D721Med (cell line): ENCODE results near the gene CCDC60.
"Not testable (repeated sequence)": the region's sequence is repeated elsewhere in the genome, so short reads cannot be mapped to it uniquely, and the experiment has no call there.

Experiments used
- DNase-seq: peaks from one replicate; pipeline ENCODE4 v3.0.0; 2011; ENCODE audit warnings: low spot score; ENCODE audit not compliant: insufficient read length
- FAIRE-seq: peaks from 2 replicates; lab custom pipeline; 2011; peaks lifted over from hg19 to GRCh38; lab: Jason Lieb, UNC
- TF ChIP-seq, protein P1 (sequence below): IDR thresholded peaks from 2 replicates; pipeline ENCODE4 v1.5.1; 2012; ENCODE audit warnings: mild to moderate bottlenecking, control low read depth; ENCODE audit not compliant: insufficient read depth; ENCODE audit errors: missing control alignments

The CCDC60 gene

DNA sequence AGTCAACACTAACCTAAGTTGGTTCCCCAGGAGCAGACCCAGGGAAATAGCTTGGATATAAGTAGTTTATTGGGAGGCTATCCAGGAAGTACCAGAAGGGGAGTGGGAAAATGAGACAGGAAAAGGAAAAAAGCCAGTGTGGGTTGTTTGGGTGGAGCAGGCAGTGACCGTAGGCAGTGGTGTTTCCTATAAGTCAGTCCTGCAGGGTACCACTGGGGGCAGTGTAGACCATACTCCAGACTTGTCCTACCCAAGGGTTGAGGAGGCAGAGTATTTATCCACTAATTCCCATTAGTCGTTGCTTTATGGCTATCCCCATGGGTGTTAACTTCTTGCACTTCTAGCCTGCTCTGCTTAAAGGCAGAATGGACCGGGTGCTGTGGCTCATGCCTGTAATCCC lies 6.4 kb upstream of the CCDC60 start:
- TF ChIP-seq, protein P1, sequence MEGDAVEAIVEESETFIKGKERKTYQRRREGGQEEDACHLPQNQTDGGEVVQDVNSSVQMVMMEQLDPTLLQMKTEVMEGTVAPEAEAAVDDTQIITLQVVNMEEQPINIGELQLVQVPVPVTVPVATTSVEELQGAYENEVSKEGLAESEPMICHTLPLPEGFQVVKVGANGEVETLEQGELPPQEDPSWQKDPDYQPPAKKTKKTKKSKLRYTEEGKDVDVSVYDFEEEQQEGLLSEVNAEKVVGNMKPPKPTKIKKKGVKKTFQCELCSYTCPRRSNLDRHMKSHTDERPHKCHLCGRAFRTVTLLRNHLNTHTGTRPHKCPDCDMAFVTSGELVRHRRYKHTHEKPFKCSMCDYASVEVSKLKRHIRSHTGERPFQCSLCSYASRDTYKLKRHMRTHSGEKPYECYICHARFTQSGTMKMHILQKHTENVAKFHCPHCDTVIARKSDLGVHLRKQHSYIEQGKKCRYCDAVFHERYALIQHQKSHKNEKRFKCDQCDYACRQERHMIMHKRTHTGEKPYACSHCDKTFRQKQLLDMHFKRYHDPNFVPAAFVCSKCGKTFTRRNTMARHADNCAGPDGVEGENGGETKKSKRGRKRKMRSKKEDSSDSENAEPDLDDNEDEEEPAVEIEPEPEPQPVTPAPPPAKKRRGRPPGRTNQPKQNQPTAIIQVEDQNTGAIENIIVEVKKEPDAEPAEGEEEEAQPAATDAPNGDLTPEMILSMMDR: peak; percentile 75
- no peak for DNase-seq
- FAIRE-seq: no peak

DNA sequence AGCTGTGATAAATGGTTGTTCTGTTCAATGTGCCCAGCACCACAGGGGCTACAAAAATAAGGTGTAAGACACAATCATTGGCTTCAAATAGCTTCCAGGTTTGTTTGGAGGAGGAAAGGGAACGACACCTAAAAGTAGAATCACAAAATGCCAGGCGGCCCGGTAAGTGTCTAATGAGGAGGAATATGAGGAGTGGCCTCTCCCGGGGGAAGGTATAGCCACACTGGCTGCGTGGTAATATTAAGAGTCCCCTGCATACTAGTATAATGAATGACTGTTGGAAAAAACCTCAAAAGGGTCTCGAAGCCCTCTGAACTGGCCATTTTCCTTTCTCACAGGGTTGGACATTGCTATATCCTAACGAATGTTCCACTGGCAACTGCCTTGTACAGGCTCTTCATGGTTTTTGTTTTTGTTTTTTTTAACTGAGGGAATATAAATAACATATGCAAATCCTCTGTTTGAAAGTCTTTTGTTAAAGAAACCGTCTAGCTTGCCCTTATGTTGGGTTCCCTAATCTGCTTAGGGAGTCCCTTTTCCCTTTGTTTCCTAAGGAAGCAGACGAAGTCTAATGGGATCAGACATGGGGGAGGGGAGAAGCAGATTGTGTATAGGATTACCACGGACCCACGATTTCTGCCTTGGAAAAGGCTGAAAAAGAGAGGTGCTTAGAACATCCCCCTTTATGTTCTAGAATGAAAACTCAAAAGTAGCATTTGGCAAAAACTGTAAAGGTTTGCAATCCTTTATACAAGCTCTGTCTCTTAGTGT lies 4.2 kb downstream of the CCDC60 start:
- peak; percentile 94 for FAIRE-seq
- TF ChIP-seq, protein P1: no peak
- DNase-seq: no peak

GRCh38 chr12:119340578-119340977 lies 6.0 kb downstream of the CCDC60 start:
- DNase-seq (no peak), FAIRE-seq (no peak)
- TF ChIP-seq, protein P1: no peak

GRCh38 chr12:119341020-119341419 lies 6.5 kb downstream of the CCDC60 start:
- FAIRE-seq (peak; percentile 48), DNase-seq (no peak)
- TF ChIP-seq, protein P1: no peak

GRCh38 chr12:119341988-119342387 lies 7.5 kb downstream of the CCDC60 start:
- FAIRE-seq (no peak), DNase-seq (no peak)
- TF ChIP-seq, protein P1: no peak

DNA sequence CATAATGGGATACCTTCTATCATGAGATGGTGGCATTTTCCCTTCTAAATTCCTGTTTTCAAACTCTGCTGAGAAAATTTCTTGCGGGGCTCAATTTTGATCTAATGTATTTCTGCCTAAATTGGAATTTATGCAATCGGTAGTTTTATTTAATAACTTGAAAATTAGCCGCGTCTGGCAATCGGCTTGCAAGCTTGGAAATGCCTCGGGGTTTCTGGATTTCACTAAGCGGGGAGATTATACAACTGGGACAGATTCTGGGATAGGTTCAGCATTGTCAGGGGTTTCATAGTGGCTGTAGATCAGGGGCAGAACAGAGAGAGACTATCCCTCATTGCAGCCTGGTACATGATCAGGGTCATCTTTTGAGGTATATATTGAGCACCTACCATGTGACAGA lies 8.6 kb downstream of the CCDC60 start:
- DNase-seq: no peak
- no peak for FAIRE-seq
- TF ChIP-seq, protein P1: no peak

DNA sequence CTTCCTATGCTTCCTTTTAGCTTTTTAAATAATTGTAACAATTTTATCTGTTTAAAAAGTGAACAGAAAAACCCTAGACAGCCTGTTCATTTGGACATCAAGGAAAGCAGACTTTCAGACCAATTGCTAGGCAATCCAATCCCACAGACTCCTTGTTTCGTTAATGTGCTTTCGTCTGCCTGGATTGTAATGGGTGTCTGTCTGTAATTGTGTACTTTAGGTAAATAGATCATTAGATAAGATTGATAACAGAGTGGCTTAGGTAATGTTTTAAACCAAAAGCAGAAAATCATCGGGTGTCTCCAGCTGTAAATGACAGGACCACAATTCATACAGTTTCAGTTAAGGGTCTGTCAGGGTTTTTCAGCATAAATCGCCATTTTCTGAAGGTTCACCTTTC lies 19.6 kb downstream of the CCDC60 start:
- DNase-seq (no peak), FAIRE-seq (peak; percentile 63)
- TF ChIP-seq, protein P1: no peak

- not testable (repeated sequence) for DNase-seq, FAIRE-seq
These were observed 25.8 kb downstream of the CCDC60 start for GRCh38 chr12:119360366-119360765.
